NCI-H82 (cell line): ENCODE data around the gene WBP1.
"Not testable (repeated sequence)": the region's sequence is repeated elsewhere in the genome, so short reads cannot be mapped to it uniquely, and the experiment has no call there.

Experiments used
- DNase-seq: peaks from one replicate; lab custom pipeline; 2025; lab: John Stamatoyannopoulos, UW

WBP1 gene

GRCh38 chr2:74458132-74458937, at the start of gene WBP1:
TSS of gene WBP1 (plus strand) at chr2:74458438. CDS start at chr2:74458603, 165 bp downstream.
- peak; percentile 100 for DNase-seq

GRCh38 chr2:74413001-74413698, 45.1 kb upstream of the WBP1 start:
- DNase-seq, result no peak

- DNase-seq, result no peak
Measured at GRCh38 chr2:74414441-74414840, 43.8 kb upstream of the WBP1 start.

- no peak for DNase-seq
Measured at GRCh38 chr2:74414881-74415761, 43.1 kb upstream of the WBP1 start.

- no peak for DNase-seq
Measured at GRCh38 chr2:74415762-74416395, 42.4 kb upstream of the WBP1 start.

- peak; percentile 41 for DNase-seq
Measured at GRCh38 chr2:74416778-74417177, 41.5 kb upstream of the WBP1 start.

GRCh38 chr2:74417197-74417596, 41.0 kb upstream of the WBP1 start:
- DNase-seq, result no peak

GRCh38 chr2:74417763-74418162, 40.5 kb upstream of the WBP1 start:
- no peak for DNase-seq

- no peak for DNase-seq
Measured at GRCh38 chr2:74418312-74418711, 39.9 kb upstream of the WBP1 start.

GRCh38 chr2:74419345-74419744, 38.9 kb upstream of the WBP1 start:
- DNase-seq, result no peak

GRCh38 chr2:74420006-74420405, 38.2 kb upstream of the WBP1 start:
- DNase-seq, result no peak

- not testable (repeated sequence) for DNase-seq
Measured at GRCh38 chr2:74420443-74421103, 37.7 kb upstream of the WBP1 start.

- DNase-seq, result peak; percentile 97
Measured at GRCh38 chr2:74421221-74421870, 36.9 kb upstream of the WBP1 start, which contains the start of the genes C2orf81 and WDR54. TSS of gene C2orf81 (minus strand) at chr2:74421619. CDS start at chr2:74421560, 59 bp downstream. TSS of gene WDR54 (plus strand) at chr2:74421730. CDS start at chr2:74422154, 424 bp downstream.

GRCh38 chr2:74423231-74424095, 34.8 kb upstream of the WBP1 start:
- DNase-seq, result no peak

- no peak for DNase-seq
Measured at GRCh38 chr2:74424139-74424992, 33.9 kb upstream of the WBP1 start.

GRCh38 chr2:74424995-74425406, 33.2 kb upstream of the WBP1 start:
- no peak for DNase-seq

- no peak for DNase-seq
Measured at GRCh38 chr2:74425523-74425922, 32.7 kb upstream of the WBP1 start.

- no peak for DNase-seq
Measured at GRCh38 chr2:74426181-74426758, 32.0 kb upstream of the WBP1 start.
